Non-pigmented ciliary epithelial cell (primary cell): ENCODE data around the gene SCYGR4.
"Not testable (repeated sequence)": the region's sequence is repeated elsewhere in the genome, so short reads cannot be mapped to it uniquely, and the experiment has no call there.

Experiments used
- DNase-seq: peaks from one replicate; pipeline ENCODE4 v3.0.0-alpha.2; 2010; ENCODE audit warnings: low read depth

The SCYGR4 gene

GRCh38 chr2:227617316-227618230, at the start of gene SCYGR4:
SCYGR4 (plus strand) TSS chr2:227617498; CDS start chr2:227617498, 0 bp downstream.
- DNase-seq = no peak

GRCh38 chr2:227568852-227569169, 48.5 kb upstream of the SCYGR4 start:
- DNase-seq = no peak

GRCh38 chr2:227570615-227571014, 46.7 kb upstream of the SCYGR4 start:
- DNase-seq = no peak

- DNase-seq = no peak
These were observed 41.2 kb upstream of the SCYGR4 start for GRCh38 chr2:227576110-227576509.

GRCh38 chr2:227576812-227577211, 40.5 kb upstream of the SCYGR4 start:
- DNase-seq = no peak

GRCh38 chr2:227577555-227577954, 39.7 kb upstream of the SCYGR4 start:
- DNase-seq = no peak

- DNase-seq = no peak
These were observed 38.7 kb upstream of the SCYGR4 start for GRCh38 chr2:227578642-227579041.

- DNase-seq = no peak
These were observed 37.5 kb upstream of the SCYGR4 start for GRCh38 chr2:227579791-227580190.

GRCh38 chr2:227582369-227582768, 34.9 kb upstream of the SCYGR4 start:
- DNase-seq = no peak

- no peak for DNase-seq
These were observed 24.5 kb upstream of the SCYGR4 start for GRCh38 chr2:227592694-227593387.

- DNase-seq = no peak
These were observed 21.5 kb upstream of the SCYGR4 start for GRCh38 chr2:227595797-227596196.

- no peak for DNase-seq
These were observed 20.3 kb upstream of the SCYGR4 start for GRCh38 chr2:227597036-227597435.

GRCh38 chr2:227597998-227598397, 19.3 kb upstream of the SCYGR4 start:
- DNase-seq = no peak

GRCh38 chr2:227598835-227599503, 18.3 kb upstream of the SCYGR4 start, which contains the start of gene SCYGR2:
SCYGR2 (plus strand) TSS chr2:227598893; CDS start chr2:227598893, 0 bp downstream.
- not testable (repeated sequence) for DNase-seq

- no peak for DNase-seq
These were observed 14.9 kb upstream of the SCYGR4 start for GRCh38 chr2:227602358-227602757.

- no peak for DNase-seq
These were observed 10.8 kb upstream of the SCYGR4 start for GRCh38 chr2:227606476-227606875.

GRCh38 chr2:227607941-227608340, 9.4 kb upstream of the SCYGR4 start:
- no peak for DNase-seq

- DNase-seq = no peak
These were observed 8.5 kb upstream of the SCYGR4 start for GRCh38 chr2:227608561-227609338.

GRCh38 chr2:227610123-227610522, 7.2 kb upstream of the SCYGR4 start:
- DNase-seq = no peak

GRCh38 chr2:227612546-227613271, 4.6 kb upstream of the SCYGR4 start:
- no peak for DNase-seq

- DNase-seq = no peak
These were observed 4.0 kb upstream of the SCYGR4 start for GRCh38 chr2:227613272-227613660.
